ENCODE data around the gene S100A13.
A peak's percentile ranks its signal among the peaks of the same experiment; 100 is the strongest.

S100A13 gene

GRCh38 chr1:153619171-153619570 is 8.1 kb downstream of the S100A13 start:
- FAIRE-seq (no peak), DNase-seq (ENCODE audit: insufficient read length) (no peak)
- TF ChIP-seq POLR2AphosphoS5 (IDR thresholded peaks at IDR 0.05; ENCODE audit: low read depth, low read length): no peak
- TF ChIP-seq TAF1 (IDR thresholded peaks at IDR 0.05; ENCODE audit: borderline replicate concordance, low read depth, low read length): no peak
- no peak for TF ChIP-seq POLR2A (IDR thresholded peaks at IDR 0.05; ENCODE audit: low read depth, low read length)

GRCh38 chr1:153617663-153618062 is 9.6 kb downstream of the S100A13 start:
- TF ChIP-seq TAF1 (IDR thresholded peaks at IDR 0.05; ENCODE audit: borderline replicate concordance, low read depth, low read length) (no peak), POLR2AphosphoS5 (IDR thresholded peaks at IDR 0.05; ENCODE audit: low read depth, low read length) (no peak), POLR2A (IDR thresholded peaks at IDR 0.05; ENCODE audit: low read depth, low read length) (no peak)
- DNase-seq (ENCODE audit: insufficient read length) (no peak), FAIRE-seq (peak; percentile 73)

GRCh38 chr1:153616917-153617311 is 10.4 kb downstream of the S100A13 start:
- no peak for DNase-seq (ENCODE audit: insufficient read length)
- no peak for FAIRE-seq

GRCh38 chr1:153616144-153616916 is 11.0 kb downstream of the S100A13 start, which contains the start of gene S100A14:
Gene S100A14 (minus strand): TSS chr1:153616325. CDS start chr1:153615858, 467 bp downstream.
- DNase-seq (ENCODE audit: insufficient read length): no peak
- TF ChIP-seq POLR2AphosphoS5 (IDR thresholded peaks at IDR 0.05; ENCODE audit: low read depth, low read length) (no peak), TAF1 (IDR thresholded peaks at IDR 0.05; ENCODE audit: borderline replicate concordance, low read depth, low read length) (no peak), POLR2A (IDR thresholded peaks at IDR 0.05; ENCODE audit: low read depth, low read length) (no peak)
- peak; percentile 40 for FAIRE-seq

More at GRCh38 chr1:153616917-153617311, 10.4 kb downstream of the S100A13 start:
- TF ChIP-seq POLR2AphosphoS5 (IDR thresholded peaks at IDR 0.05; ENCODE audit: low read depth, low read length) (no peak), POLR2A (IDR thresholded peaks at IDR 0.05; ENCODE audit: low read depth, low read length) (no peak), TAF1 (IDR thresholded peaks at IDR 0.05; ENCODE audit: borderline replicate concordance, low read depth, low read length) (no peak)

- DNase-seq (ENCODE audit: insufficient read length): no peak
- no peak for FAIRE-seq
- TF ChIP-seq POLR2A (IDR thresholded peaks at IDR 0.05; ENCODE audit: low read depth, low read length): no peak
- no peak for TF ChIP-seq TAF1 (IDR thresholded peaks at IDR 0.05; ENCODE audit: borderline replicate concordance, low read depth, low read length)
- TF ChIP-seq POLR2AphosphoS5 (IDR thresholded peaks at IDR 0.05; ENCODE audit: low read depth, low read length): no peak
Observed at GRCh38 chr1:153615406-153615805, 11.9 kb downstream of the S100A13 start.

- FAIRE-seq: no peak
- no peak for TF ChIP-seq POLR2AphosphoS5 (IDR thresholded peaks at IDR 0.05; ENCODE audit: low read depth, low read length)
- no peak for TF ChIP-seq TAF1 (IDR thresholded peaks at IDR 0.05; ENCODE audit: borderline replicate concordance, low read depth, low read length)
- no peak for TF ChIP-seq POLR2A (IDR thresholded peaks at IDR 0.05; ENCODE audit: low read depth, low read length)
- no peak for DNase-seq (ENCODE audit: insufficient read length)
Observed at GRCh38 chr1:153614906-153615305, 12.4 kb downstream of the S100A13 start.

- FAIRE-seq: no peak
- DNase-seq (ENCODE audit: insufficient read length): no peak
- no peak for TF ChIP-seq TAF1 (IDR thresholded peaks at IDR 0.05; ENCODE audit: borderline replicate concordance, low read depth, low read length)
- TF ChIP-seq POLR2AphosphoS5 (IDR thresholded peaks at IDR 0.05; ENCODE audit: low read depth, low read length): no peak
- TF ChIP-seq POLR2A (IDR thresholded peaks at IDR 0.05; ENCODE audit: low read depth, low read length): no peak
Observed at GRCh38 chr1:153614189-153614900, 13.0 kb downstream of the S100A13 start.

GRCh38 chr1:153613406-153613805 is 13.9 kb downstream of the S100A13 start:
- no peak for TF ChIP-seq POLR2A (IDR thresholded peaks at IDR 0.05; ENCODE audit: low read depth, low read length)
- TF ChIP-seq TAF1 (IDR thresholded peaks at IDR 0.05; ENCODE audit: borderline replicate concordance, low read depth, low read length): no peak
- no peak for TF ChIP-seq POLR2AphosphoS5 (IDR thresholded peaks at IDR 0.05; ENCODE audit: low read depth, low read length)
- DNase-seq (ENCODE audit: insufficient read length) (no peak), FAIRE-seq (no peak)

GRCh38 chr1:153612755-153613331 is 14.5 kb downstream of the S100A13 start, which contains the start of gene S100A16:
Gene S100A16 (minus strand): TSS chr1:153613137. CDS start chr1:153608151, 4,986 bp downstream.
- no peak for FAIRE-seq
- DNase-seq (ENCODE audit: insufficient read length): no peak
- TF ChIP-seq POLR2A (IDR thresholded peaks at IDR 0.05; ENCODE audit: low read depth, low read length): no peak
- TF ChIP-seq TAF1 (IDR thresholded peaks at IDR 0.05; ENCODE audit: borderline replicate concordance, low read depth, low read length): no peak
- TF ChIP-seq POLR2AphosphoS5 (IDR thresholded peaks at IDR 0.05; ENCODE audit: low read depth, low read length): no peak

GRCh38 chr1:153612111-153612754 is 15.1 kb downstream of the S100A13 start:
- FAIRE-seq (no peak), DNase-seq (ENCODE audit: insufficient read length) (no peak)
- TF ChIP-seq POLR2A (IDR thresholded peaks at IDR 0.05; ENCODE audit: low read depth, low read length) (no peak), TAF1 (IDR thresholded peaks at IDR 0.05; ENCODE audit: borderline replicate concordance, low read depth, low read length) (no peak), POLR2AphosphoS5 (IDR thresholded peaks at IDR 0.05; ENCODE audit: low read depth, low read length) (no peak)

GRCh38 chr1:153611356-153611755 is 15.9 kb downstream of the S100A13 start:
- TF ChIP-seq TAF1 (IDR thresholded peaks at IDR 0.05; ENCODE audit: borderline replicate concordance, low read depth, low read length) (no peak), POLR2AphosphoS5 (IDR thresholded peaks at IDR 0.05; ENCODE audit: low read depth, low read length) (no peak), POLR2A (IDR thresholded peaks at IDR 0.05; ENCODE audit: low read depth, low read length) (no peak)
- DNase-seq (ENCODE audit: insufficient read length) (no peak), FAIRE-seq (no peak)
